K562 (cell line): ENCODE results near the gene PADI4.

Experiments used
- CREM ChIP-seq: IDR thresholded peaks from 2 replicates; pipeline ENCODE4 v1.6.1; 2014; ENCODE audit warnings: antibody characterized with exemption, low read depth
- EP300 ChIP-seq: IDR thresholded peaks from 2 replicates; pipeline ENCODE4 v1.6.1; 2012; ENCODE audit warnings: low read length, improper control_type of control experiment
- GABPA ChIP-seq: fragments of 200-800 bp; sonication (Bioruptor generic); conservative IDR thresholded peaks from 2 replicates; pipeline ENCODE4 v1.6.1; 2016; ENCODE audit warnings: low read depth, missing genetic modification characterization, missing compliant biosample characterization
- MTA2 ChIP-seq: fragments of 450-650 bp; IDR thresholded peaks from 2 replicates; pipeline ENCODE4 v1.6.1; 2016; ENCODE audit warnings: low read depth
- POLR2A ChIP-seq: fragments of 450-650 bp; conservative IDR thresholded peaks from 2 replicates; pipeline ENCODE4 v1.6.1; 2016
- RB1 ChIP-seq: fragments of 450-650 bp; IDR thresholded peaks from 2 replicates; pipeline ENCODE4 v1.6.1; 2017; ENCODE audit warnings: low read depth, mild to moderate bottlenecking
- TF ChIP-seq, protein P1 (sequence below): sonication (generic); formaldehyde crosslinking; IDR thresholded peaks from 2 replicates; pipeline ENCODE4 v1.8.0; 2022; ENCODE audit warnings: mild to moderate bottlenecking, low read depth, missing genetic modification reagents
- TF ChIP-seq, protein P2 (sequence below): sonication (generic); formaldehyde crosslinking; IDR thresholded peaks from 2 replicates; pipeline ENCODE4 v1.8.1; 2023; ENCODE audit warnings: mild to moderate bottlenecking, missing genetic modification reagents, moderate library complexity

- TF ChIP-seq, protein P1, sequence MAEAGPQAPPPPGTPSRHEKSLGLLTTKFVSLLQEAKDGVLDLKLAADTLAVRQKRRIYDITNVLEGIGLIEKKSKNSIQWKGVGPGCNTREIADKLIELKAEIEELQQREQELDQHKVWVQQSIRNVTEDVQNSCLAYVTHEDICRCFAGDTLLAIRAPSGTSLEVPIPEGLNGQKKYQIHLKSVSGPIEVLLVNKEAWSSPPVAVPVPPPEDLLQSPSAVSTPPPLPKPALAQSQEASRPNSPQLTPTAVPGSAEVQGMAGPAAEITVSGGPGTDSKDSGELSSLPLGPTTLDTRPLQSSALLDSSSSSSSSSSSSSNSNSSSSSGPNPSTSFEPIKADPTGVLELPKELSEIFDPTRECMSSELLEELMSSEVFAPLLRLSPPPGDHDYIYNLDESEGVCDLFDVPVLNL (CRISPR knock-in tag) = no peak
- TF ChIP-seq MTA2 (no peak), POLR2A (no peak), GABPA (no peak), EP300 (no peak), CREM (no peak), RB1 (no peak)
- TF ChIP-seq, protein P2, sequence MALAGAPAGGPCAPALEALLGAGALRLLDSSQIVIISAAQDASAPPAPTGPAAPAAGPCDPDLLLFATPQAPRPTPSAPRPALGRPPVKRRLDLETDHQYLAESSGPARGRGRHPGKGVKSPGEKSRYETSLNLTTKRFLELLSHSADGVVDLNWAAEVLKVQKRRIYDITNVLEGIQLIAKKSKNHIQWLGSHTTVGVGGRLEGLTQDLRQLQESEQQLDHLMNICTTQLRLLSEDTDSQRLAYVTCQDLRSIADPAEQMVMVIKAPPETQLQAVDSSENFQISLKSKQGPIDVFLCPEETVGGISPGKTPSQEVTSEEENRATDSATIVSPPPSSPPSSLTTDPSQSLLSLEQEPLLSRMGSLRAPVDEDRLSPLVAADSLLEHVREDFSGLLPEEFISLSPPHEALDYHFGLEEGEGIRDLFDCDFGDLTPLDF (CRISPR knock-in tag) = no peak
Measured at GRCh38 chr1:17356387-17357026, 48.5 kb downstream of the PADI4 start.
